Loucy (cell line): ENCODE results near the gene ARVCF.

Experiments used
- H2AFZ ChIP-seq: fragments of 200-600 bp; sonication (generic); 2 replicates; pipeline ENCODE4 v1.6.0; 2016; ENCODE audit warnings: antibody characterized with exemption, mild to moderate bottlenecking, low read length, moderate library complexity
- H3F3A ChIP-seq: fragments of 200-600 bp; 2 replicates; pipeline ENCODE4 v1.6.0; 2016; ENCODE audit warnings: antibody characterized with exemption, low read depth, mild to moderate bottlenecking
- H3K27me3 ChIP-seq: fragments of 200-600 bp; sonication (generic); 2 replicates; pipeline ENCODE4 v1.6.1; 2014; ENCODE audit warnings: low read length, mild to moderate bottlenecking; ENCODE audit not compliant: insufficient read depth, poor library complexity, severe bottlenecking
- H3K36me3 ChIP-seq: fragments of 200-600 bp; sonication (generic); 2 replicates; pipeline ENCODE4 v1.6.1; 2016; ENCODE audit warnings: low read length; ENCODE audit not compliant: insufficient read depth
- H3K4me1 ChIP-seq: fragments of 200-600 bp; sonication (generic); 2 replicates; pipeline ENCODE4 v1.5.1; 2014; ENCODE audit warnings: low read length, mild to moderate bottlenecking; ENCODE audit not compliant: insufficient read depth, poor library complexity, severe bottlenecking
- H3K4me2 ChIP-seq: fragments of 200-600 bp; sonication (generic); 2 replicates; pipeline ENCODE4 v1.6.0; 2014; ENCODE audit warnings: antibody characterized with exemption, low read length, low read depth, mild to moderate bottlenecking; ENCODE audit not compliant: poor library complexity, severe bottlenecking
- H3K4me3 ChIP-seq: fragments of 200-600 bp; sonication (generic); 2 replicates; pipeline ENCODE4 v1.5.1; 2014; ENCODE audit warnings: low read length, mild to moderate bottlenecking, mixed read lengths; ENCODE audit not compliant: poor library complexity, severe bottlenecking
- H3K79me2 ChIP-seq: fragments of 200-600 bp; sonication (generic); 2 replicates; pipeline ENCODE4 v1.6.1; 2014; ENCODE audit warnings: low read length; ENCODE audit not compliant: insufficient read depth
- H3K9ac ChIP-seq: fragments of 200-600 bp; sonication (generic); 2 replicates; pipeline ENCODE4 v1.6.0; 2014; ENCODE audit warnings: mild to moderate bottlenecking, low read depth, low read length, moderate library complexity; ENCODE audit not compliant: poor library complexity, severe bottlenecking
- H3K9me2 ChIP-seq: fragments of 200-600 bp; sonication (generic); replicated peaks from 2 replicates; pipeline ENCODE4 v1.6.1; 2016; ENCODE audit warnings: low read depth, low read length, mixed read lengths
- H3K9me3 ChIP-seq: fragments of 200-600 bp; sonication (generic); 2 replicates; pipeline ENCODE4 v1.6.1; 2014; ENCODE audit warnings: mild to moderate bottlenecking, antibody characterized with exemption, low read length, low read depth; ENCODE audit not compliant: insufficient read depth
- H4K20me1 ChIP-seq: fragments of 200-600 bp; sonication (generic); 2 replicates; pipeline ENCODE4 v1.6.0; 2014; ENCODE audit warnings: antibody characterized with exemption, low read length, mild to moderate bottlenecking; ENCODE audit not compliant: insufficient read depth, poor library complexity, severe bottlenecking
- CTCF ChIP-seq: fragments of 200-600 bp; sonication (generic); conservative IDR thresholded peaks from 2 replicates; pipeline ENCODE4 v1.5.1; 2014; ENCODE audit warnings: mild to moderate bottlenecking, antibody characterized with exemption, low read length
- EZH2phosphoT487 ChIP-seq: fragments of 200-600 bp; IDR thresholded peaks from 2 replicates; pipeline ENCODE4 v1.6.1; 2018; ENCODE audit warnings: antibody characterized with exemption, mild to moderate bottlenecking, moderate library complexity, borderline replicate concordance

ARVCF gene

GRCh38 chr22:19966908-19967750 is 49.5 kb downstream of the ARVCF start:
- no peak for TF ChIP-seq EZH2phosphoT487
- no peak for TF ChIP-seq CTCF
- Histone ChIP-seq H3K27me3 (no peaks in the 10 kb centered on the region), H3K36me3 (peaks cover 23% of the 10 kb centered on the region; the same call in 1 of the 2 replicates), H3K9ac (no peak overlapping the region), H3K4me3 (no peak overlapping the region), H3F3A (no peaks in the 10 kb centered on the region), H3K9me2 (no peaks in the 10 kb centered on the region), H3K9me3 (no peaks in the 10 kb centered on the region), H3K79me2 (no peaks in the 10 kb centered on the region), H4K20me1 (peaks cover 6% of the 10 kb centered on the region), H3K4me1 (no peaks in the 10 kb centered on the region), H2AFZ (no peak overlapping the region), H3K4me2 (no peak overlapping the region)

- no peaks in the 10 kb centered on the region for H3F3A ChIP-seq
- no peak overlapping the region for H3K9ac ChIP-seq
- TF ChIP-seq CTCF (peak; percentile 62), EZH2phosphoT487 (no peak)
- no peaks in the 10 kb centered on the region for H3K79me2 ChIP-seq
- H4K20me1 ChIP-seq = peaks cover 10% of the 10 kb centered on the region
- H3K9me3 ChIP-seq = no peaks in the 10 kb centered on the region
- H3K4me2 ChIP-seq = no peak overlapping the region
- no peak overlapping the region for H2AFZ ChIP-seq
- H3K4me1 ChIP-seq = no peaks in the 10 kb centered on the region
- H3K36me3 ChIP-seq = peaks cover 23% of the 10 kb centered on the region; the same call in 1 of the 2 replicates
- H3K4me3 ChIP-seq = no peak overlapping the region
- no peaks in the 10 kb centered on the region for H3K27me3 ChIP-seq
- H3K9me2 ChIP-seq = no peaks in the 10 kb centered on the region
Measured at GRCh38 chr22:19965771-19966709, 50.6 kb downstream of the ARVCF start.

GRCh38 chr22:19964701-19965386 is 51.8 kb downstream of the ARVCF start:
- Histone ChIP-seq H2AFZ (no peak overlapping the region), H4K20me1 (peaks cover 5% of the 10 kb centered on the region), H3K9ac (no peak overlapping the region), H3K27me3 (no peaks in the 10 kb centered on the region), H3K36me3 (peaks cover 23% of the 10 kb centered on the region; the same call in 1 of the 2 replicates), H3K9me3 (no peaks in the 10 kb centered on the region), H3K4me1 (no peaks in the 10 kb centered on the region), H3K4me3 (no peak overlapping the region), H3K9me2 (no peaks in the 10 kb centered on the region), H3K79me2 (no peaks in the 10 kb centered on the region), H3F3A (no peaks in the 10 kb centered on the region), H3K4me2 (no peak overlapping the region)
- TF ChIP-seq CTCF = no peak
- no peak for TF ChIP-seq EZH2phosphoT487
